ENCODE data around the gene SRRM5.

DNA sequence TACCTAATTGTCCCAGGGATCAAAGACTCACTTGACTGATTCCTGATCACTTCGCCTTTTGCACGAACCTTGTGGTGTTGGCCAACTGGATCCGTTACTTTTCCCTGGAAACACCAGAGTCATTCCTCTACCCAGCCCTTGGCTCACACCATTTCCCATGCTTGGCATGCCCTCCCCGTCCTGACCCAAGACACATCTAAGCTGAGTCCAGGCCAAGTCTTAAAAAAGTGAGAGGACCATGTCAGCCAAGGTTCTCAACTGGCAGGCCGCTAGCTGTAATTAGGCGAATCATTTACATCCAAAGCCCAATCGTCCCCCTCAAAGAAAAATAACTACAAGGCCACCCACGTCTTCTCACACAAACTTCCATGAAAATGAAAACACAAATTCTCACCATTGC lies 46.6 kb downstream of the SRRM5 start:
- TF ChIP-seq POLR2AphosphoS5 (IDR thresholded peaks at IDR 0.05): no peak
- TF ChIP-seq, protein P1, sequence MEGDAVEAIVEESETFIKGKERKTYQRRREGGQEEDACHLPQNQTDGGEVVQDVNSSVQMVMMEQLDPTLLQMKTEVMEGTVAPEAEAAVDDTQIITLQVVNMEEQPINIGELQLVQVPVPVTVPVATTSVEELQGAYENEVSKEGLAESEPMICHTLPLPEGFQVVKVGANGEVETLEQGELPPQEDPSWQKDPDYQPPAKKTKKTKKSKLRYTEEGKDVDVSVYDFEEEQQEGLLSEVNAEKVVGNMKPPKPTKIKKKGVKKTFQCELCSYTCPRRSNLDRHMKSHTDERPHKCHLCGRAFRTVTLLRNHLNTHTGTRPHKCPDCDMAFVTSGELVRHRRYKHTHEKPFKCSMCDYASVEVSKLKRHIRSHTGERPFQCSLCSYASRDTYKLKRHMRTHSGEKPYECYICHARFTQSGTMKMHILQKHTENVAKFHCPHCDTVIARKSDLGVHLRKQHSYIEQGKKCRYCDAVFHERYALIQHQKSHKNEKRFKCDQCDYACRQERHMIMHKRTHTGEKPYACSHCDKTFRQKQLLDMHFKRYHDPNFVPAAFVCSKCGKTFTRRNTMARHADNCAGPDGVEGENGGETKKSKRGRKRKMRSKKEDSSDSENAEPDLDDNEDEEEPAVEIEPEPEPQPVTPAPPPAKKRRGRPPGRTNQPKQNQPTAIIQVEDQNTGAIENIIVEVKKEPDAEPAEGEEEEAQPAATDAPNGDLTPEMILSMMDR (IDR thresholded peaks at IDR 0.05): no peak
- no peak for TF ChIP-seq EP300 (IDR thresholded peaks at IDR 0.05)
